ENCODE data around the gene TMEM255B. TPM values are rescaled to one million over a fixed set of nuclear protein-coding genes. Genes with fewer than 3 reads are reported as not detected.
A peak's percentile ranks its signal among the peaks of the same experiment; 100 is the strongest.

Gene TMEM255B
- total RNA-seq, 1 donor from 2014 or later = 13.8 TPM

GRCh38 chr13:113842336-113843062 lies 83.5 kb downstream of the TMEM255B start:
- no peak overlapping the region for H3K27ac Mint-ChIP-seq (ENCODE audit: unreplicated experiment)
- no peak for TF ChIP-seq CTCF (IDR thresholded peaks at IDR 0.05; ENCODE audit: partially characterized antibody, unreplicated experiment)
- H3K9me3 Mint-ChIP-seq (ENCODE audit: unreplicated experiment) = no peaks in the 10 kb centered on the region
- no peak for DNase-seq
- peaks cover 5% of the 10 kb centered on the region for H3K27me3 Mint-ChIP-seq (ENCODE audit: unreplicated experiment)
- peaks cover 14% of the 10 kb centered on the region for H3K4me1 Mint-ChIP-seq (ENCODE audit: low read depth, unreplicated experiment)
- H3K36me3 Mint-ChIP-seq (ENCODE audit: unreplicated experiment) = no peaks in the 10 kb centered on the region
- no peak overlapping the region for H3K4me3 Mint-ChIP-seq (ENCODE audit: unreplicated experiment)

- H3K27ac Mint-ChIP-seq (ENCODE audit: unreplicated experiment) = no peak overlapping the region
- H3K9me3 Mint-ChIP-seq (ENCODE audit: unreplicated experiment) = no peaks in the 10 kb centered on the region
- no peak for DNase-seq
- no peak overlapping the region for H3K4me3 Mint-ChIP-seq (ENCODE audit: unreplicated experiment)
- peaks cover 5% of the 10 kb centered on the region for H3K27me3 Mint-ChIP-seq (ENCODE audit: unreplicated experiment)
- H3K36me3 Mint-ChIP-seq (ENCODE audit: unreplicated experiment) = no peaks in the 10 kb centered on the region
- H3K4me1 Mint-ChIP-seq (ENCODE audit: low read depth, unreplicated experiment) = peaks cover 11% of the 10 kb centered on the region
- TF ChIP-seq CTCF (IDR thresholded peaks at IDR 0.05; ENCODE audit: partially characterized antibody, unreplicated experiment) = no peak
Observed at GRCh38 chr13:113843063-113843654, 84.1 kb downstream of the TMEM255B start.

- Mint-ChIP-seq H3K4me3 (ENCODE audit: unreplicated experiment) (peak overlapping the region; percentile 16), H3K27ac (ENCODE audit: unreplicated experiment) (peak overlapping the region; percentile 55), H3K9me3 (ENCODE audit: unreplicated experiment) (no peaks in the 10 kb centered on the region), H3K27me3 (ENCODE audit: unreplicated experiment) (peaks cover 5% of the 10 kb centered on the region), H3K4me1 (ENCODE audit: low read depth, unreplicated experiment) (peaks cover 11% of the 10 kb centered on the region), H3K36me3 (ENCODE audit: unreplicated experiment) (no peaks in the 10 kb centered on the region)
- no peak for TF ChIP-seq CTCF (IDR thresholded peaks at IDR 0.05; ENCODE audit: partially characterized antibody, unreplicated experiment)
- DNase-seq = no peak
Observed at GRCh38 chr13:113843864-113844556, 85.0 kb downstream of the TMEM255B start.

- peaks cover 5% of the 10 kb centered on the region for H3K27me3 Mint-ChIP-seq (ENCODE audit: unreplicated experiment)
- H3K4me3 Mint-ChIP-seq (ENCODE audit: unreplicated experiment) = no peak overlapping the region
- no peaks in the 10 kb centered on the region for H3K9me3 Mint-ChIP-seq (ENCODE audit: unreplicated experiment)
- H3K36me3 Mint-ChIP-seq (ENCODE audit: unreplicated experiment) = no peaks in the 10 kb centered on the region
- TF ChIP-seq CTCF (IDR thresholded peaks at IDR 0.05; ENCODE audit: partially characterized antibody, unreplicated experiment) = no peak
- H3K27ac Mint-ChIP-seq (ENCODE audit: unreplicated experiment) = no peak overlapping the region
- peaks cover 11% of the 10 kb centered on the region for H3K4me1 Mint-ChIP-seq (ENCODE audit: low read depth, unreplicated experiment)
- no peak for DNase-seq
Observed at GRCh38 chr13:113845055-113845454, 86.0 kb downstream of the TMEM255B start.

Data from glutamatergic neuron (in vitro differentiated cells).